GM21360 (cell line): ENCODE measurements around the gene CFHR3.
"Not testable (repeated sequence)": the region's sequence is repeated elsewhere in the genome, so short reads cannot be mapped to it uniquely, and the experiment has no call there.

Experiments
- ATAC-seq: cut with Tn5 transposase; IDR thresholded peaks from one replicate; pipeline ENCODE4 v1.9.1; 2021; ENCODE audit warnings: mild to moderate bottlenecking, moderate library complexity; ENCODE audit not compliant: unreplicated experiment

CFHR3 gene

DNA sequence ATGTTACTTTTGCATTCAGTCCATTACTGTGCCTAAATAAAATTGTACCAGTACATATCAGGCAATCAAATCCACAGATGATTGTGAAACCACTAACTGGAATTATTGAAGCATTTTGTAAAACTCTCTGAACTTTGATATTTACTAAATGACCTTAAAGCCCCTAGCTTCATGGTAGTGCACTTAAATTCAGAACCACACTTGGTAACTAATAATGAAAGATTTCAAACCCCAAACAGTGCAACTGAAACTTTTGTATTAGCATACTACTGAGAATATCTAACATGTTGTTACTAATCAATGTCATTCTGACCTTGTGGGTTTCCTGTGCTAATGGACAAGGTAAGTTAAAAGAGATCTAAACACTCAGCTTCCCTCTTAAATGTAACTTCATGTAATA, at the start of gene CFHR3:
TSS of gene CFHR3 (plus strand) at position 238 of the 400 bp plus-strand sequence. CDS start at position 285, 47 bp downstream.
- peak; percentile 93 for ATAC-seq

DNA sequence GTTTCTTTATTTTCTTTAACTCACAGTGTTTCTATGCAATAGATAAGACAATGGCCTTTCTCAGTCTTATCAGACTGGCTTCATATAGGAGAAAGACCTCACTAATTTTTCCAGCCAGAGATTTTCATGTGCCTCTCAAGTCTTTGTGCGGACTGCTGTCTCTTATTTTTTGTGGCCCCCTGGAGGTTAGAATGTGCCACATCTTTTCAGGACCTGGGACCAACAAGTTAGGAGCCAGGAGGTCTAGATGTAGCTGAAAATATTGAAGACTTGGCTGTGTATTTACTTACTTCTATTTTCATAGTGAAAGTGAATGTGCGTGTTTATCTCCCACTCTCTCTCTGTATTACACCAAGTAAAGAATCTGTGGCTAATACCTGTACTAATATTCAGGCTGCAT, 42.1 kb upstream of the CFHR3 start:
- ATAC-seq: no peak

DNA sequence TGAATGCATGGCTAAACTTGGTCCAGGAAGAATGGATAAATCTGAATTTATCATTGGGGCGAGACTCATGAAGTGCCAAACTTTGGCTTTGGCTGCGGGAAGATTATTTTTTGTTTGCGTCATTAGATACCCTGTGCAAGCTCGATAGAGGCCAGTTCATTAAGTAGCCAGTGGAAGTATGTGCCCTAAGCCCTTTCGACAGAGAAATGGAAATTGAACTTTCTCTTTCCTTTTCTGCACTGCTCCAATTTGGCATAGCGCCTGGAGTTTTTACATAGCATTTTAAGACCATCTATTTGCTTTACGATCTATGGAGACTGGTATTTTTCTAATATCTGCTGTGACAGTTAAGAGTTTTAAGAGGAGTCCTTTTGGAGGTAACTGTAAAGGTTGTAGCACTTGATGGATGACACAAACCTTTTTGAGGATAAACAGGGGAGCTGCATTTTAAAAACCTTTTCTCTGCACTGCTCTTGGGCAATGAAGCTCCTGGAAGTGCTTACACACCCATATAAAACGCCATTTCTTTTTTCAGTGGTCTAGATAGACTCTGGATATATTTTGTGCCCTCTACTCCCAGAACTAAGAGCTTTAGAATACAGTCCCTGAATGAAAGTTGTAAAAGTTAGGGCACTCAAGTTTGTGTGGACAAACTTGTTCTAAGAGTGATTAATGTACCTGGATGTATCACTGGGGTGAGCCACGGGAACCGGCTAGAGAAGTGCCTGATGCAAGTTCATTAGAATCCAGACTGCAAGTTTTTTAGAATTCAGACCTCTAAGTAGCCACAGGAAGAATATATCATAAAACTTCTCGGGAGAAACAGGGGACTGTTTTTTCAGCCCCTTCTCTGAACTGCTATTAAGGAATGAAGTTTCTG, 41.3 kb upstream of the CFHR3 start:
- ATAC-seq: no peak

DNA sequence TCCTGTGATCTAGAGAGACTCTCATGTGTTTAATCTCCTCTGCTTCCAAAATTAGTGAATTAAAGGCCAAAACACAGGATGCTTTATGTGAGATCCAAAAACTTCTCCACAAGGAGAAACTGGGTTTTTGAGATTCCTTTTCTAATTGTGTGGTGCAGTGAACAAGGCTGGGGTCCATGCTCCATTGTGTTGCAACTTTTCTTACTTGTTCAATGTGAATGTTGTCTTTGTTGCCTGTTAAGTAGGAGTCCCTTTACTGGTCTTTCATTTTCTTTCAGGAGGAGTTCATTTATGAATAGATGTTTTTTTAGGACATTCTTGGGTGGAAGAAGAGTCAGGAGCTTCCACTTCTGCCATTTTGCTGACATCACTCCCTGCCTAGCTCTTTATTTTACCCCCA, 40.6 kb upstream of the CFHR3 start:
- ATAC-seq: no peak

GRCh38 chr1:196734460-196734859, 40.2 kb upstream of the CFHR3 start:
- no peak for ATAC-seq

- no peak for ATAC-seq
Observed at GRCh38 chr1:196738730-196739129, 35.9 kb upstream of the CFHR3 start.

- peak; percentile 99 for ATAC-seq
Observed at GRCh38 chr1:196743244-196743643, 31.4 kb upstream of the CFHR3 start.

DNA sequence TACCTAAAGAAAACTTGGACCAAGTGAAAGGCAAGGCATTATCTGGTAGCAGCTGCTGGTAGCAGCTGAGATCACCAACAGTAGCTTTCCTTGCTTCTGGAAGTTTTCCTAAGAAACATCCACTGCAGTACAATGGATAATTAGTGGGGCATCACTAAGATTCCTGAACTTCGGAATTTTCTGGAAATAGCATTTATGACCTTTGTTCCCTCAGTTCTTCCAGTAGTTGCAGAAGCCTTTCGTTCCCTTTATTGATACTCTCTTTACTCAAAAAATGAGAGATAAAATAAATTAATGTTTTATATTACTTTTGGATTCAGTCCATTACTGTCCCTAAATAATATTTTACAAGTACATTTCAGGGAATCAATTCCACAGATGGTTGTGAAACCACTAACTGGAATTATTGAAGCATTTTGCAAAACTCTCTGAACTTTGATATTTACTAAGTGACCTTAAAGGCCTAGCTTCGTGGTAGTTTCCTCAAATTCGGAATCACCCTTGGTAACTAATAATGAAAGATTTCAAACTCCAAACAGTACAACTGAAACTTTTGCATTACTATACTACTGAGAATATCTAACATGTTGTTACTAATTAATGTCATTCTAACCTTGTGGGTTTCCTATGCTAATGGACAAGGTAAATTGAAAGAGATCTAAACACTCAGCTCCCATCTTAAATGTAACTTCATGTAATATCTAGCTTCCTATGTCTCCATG, 9.5 kb upstream of the CFHR3 start:
- ATAC-seq: not testable (repeated sequence)

DNA sequence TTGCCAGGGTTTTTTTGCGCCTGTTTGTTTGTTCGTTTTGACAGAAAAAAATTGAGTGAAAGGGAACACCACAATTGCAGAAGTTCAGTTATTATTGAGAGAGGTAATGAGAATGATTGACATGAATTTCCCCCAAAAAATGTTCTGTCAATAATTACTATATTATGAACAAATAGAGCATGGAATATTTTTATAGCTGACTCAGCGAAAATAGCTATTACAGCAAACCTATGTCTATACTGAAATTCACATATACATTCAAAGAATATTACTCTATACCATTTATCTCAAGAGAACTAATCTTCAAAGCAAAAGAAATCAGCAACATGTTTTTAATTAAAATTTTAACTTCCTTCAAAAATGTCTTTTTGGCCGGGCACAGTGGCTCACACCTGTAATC, 4.8 kb upstream of the CFHR3 start:
- ATAC-seq: not testable (repeated sequence)

DNA sequence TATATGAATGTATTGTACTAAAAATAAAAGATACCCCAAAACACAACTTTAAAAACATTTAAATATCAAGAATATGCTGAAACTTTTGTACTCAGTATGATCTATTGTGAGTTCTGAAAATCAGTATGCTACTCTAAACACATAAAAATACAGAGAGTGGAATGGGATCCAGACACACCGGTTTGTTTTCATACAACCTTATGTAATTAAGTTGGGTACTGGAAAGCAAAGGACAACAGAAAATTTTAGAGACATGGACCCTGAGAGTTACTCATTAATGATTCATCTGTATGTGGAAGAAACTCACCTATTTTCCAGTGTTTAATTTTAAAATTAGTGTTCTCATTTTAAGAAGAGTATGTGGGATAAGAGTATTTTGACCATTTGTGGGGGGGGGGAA, 927 bp upstream of the CFHR3 start:
- ATAC-seq: no peak

DNA sequence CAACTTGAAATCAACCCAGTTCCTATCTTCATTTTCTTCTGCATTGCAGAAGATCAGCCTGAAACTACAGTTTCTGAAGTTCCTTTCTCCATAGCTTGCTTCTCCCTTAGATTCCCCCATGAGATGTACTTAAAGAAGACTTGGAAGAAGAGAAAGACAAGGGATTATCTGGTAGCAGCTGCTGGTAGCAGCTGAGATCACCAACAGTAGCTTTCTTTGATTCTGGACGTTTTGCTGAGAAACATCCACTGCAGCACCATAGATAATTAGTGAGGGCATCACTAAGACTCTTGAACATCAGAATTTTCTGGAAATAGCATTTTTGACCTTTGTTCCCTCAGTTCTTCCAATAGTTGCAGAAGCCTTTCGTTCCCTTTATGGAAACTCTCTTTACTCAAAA, 465 bp upstream of the CFHR3 start:
- ATAC-seq: no peak

DNA sequence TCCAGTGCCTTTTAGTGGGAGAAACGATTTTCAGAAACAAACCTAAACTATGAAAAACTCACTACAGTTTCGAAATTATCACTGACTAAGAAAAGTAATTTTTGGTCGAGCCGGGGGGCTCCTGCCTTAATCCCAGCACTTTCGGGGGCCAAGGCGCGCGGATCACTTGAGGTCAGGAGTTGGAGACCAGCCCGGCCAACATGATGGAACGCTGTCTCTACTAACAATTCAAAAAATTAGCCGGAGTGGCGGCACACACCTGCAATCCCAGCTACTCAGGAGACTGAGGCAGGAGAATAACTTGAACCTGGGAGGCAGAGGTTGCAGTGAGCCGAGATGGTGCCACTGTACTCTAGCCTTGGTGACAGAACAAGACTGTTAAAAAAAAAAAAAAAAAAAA, 3.0 kb downstream of the CFHR3 start:
- ATAC-seq: no peak

GRCh38 chr1:196779093-196779492, 4.5 kb downstream of the CFHR3 start:
- no peak for ATAC-seq

GRCh38 chr1:196791252-196791651, 16.6 kb downstream of the CFHR3 start:
- not testable (repeated sequence) for ATAC-seq

- not testable (repeated sequence) for ATAC-seq
Observed at GRCh38 chr1:196794103-196794502, 19.5 kb downstream of the CFHR3 start.

GRCh38 chr1:196797891-196798290, 23.3 kb downstream of the CFHR3 start:
- ATAC-seq: no peak

- not testable (repeated sequence) for ATAC-seq
Observed at GRCh38 chr1:196801920-196802319, 27.3 kb downstream of the CFHR3 start.

GRCh38 chr1:196808529-196809235, 34.0 kb downstream of the CFHR3 start:
- ATAC-seq: no peak

DNA sequence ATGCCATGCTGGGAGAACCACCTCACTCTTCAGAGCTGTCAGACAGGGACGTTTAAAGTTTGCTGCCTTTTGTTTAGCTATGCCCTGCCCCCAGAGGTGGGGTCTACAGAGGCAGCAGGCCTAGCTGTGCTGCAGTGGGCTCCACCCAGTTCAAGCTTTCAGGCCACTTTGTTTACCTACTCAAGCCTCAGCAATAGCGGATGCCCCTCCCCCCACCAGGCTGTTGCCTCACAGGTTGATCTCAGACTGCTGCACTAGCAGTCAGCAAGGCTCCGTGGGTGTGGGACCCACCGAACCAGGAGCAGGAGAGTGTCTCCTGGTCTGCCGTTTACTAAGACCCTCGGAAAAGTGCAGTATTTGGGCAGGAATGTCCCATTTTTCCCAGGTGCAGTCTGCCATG, 42.8 kb downstream of the CFHR3 start:
- ATAC-seq: not testable (repeated sequence)

DNA sequence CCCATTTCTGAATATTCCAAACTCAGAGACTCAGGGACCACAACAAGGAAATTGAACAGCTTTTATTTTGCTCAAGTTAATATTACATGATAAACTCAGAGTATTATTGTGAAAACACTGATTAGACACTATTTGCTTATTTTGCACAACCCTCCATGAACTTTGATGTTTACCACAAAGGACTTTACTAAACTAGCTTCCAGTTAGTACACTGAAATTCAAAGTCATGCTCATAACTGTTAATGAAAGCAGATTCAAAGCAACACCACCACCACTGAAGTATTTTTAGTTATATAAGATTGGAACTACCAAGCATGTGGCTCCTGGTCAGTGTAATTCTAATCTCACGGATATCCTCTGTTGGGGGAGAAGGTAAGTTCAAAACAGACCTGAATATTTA, 44.9 kb downstream of the CFHR3 start, which contains the start of gene CFHR1:
TSS of gene CFHR1 (plus strand) at position 201 of the 400 bp plus-strand sequence. CDS start at position 315, 114 bp downstream.
- not testable (repeated sequence) for ATAC-seq

GRCh38 chr1:196827860-196828259, 53.2 kb downstream of the CFHR3 start:
- peak; percentile 99 for ATAC-seq
